Right lobe of liver (tissue), 6 donors: ENCODE results near the gene ADAM23. TPM values are rescaled to one million over a fixed set of nuclear protein-coding genes. Genes with fewer than 3 reads are reported as not detected.

Experiments used
- ATAC-seq, 4 donors: fragments of 200-7000 bp; cut with Tn5 transposase; one replicate each; pipeline ENCODE4 v1.9.1; 2020; ENCODE audit warnings: mild to moderate bottlenecking in 4 of 4, moderate library complexity in 4 of 4
- DNase-seq, 3 donors: peaks; one replicate each; pipeline ENCODE4 v3.0.0-alpha.2; 2020
- H3K27ac ChIP-seq, 3 donors: fragments of 200-600 bp; one replicate each; pipeline ENCODE4 v1.8.0; 2022
- H3K27me3 ChIP-seq, 2 donors: fragments of 200-600 bp; one replicate each; pipeline ENCODE4 v1.8.0; 2022
- H3K36me3 ChIP-seq, 4 donors: fragments of 200-600 bp; sonication (generic) in 1 of 4; one replicate each; pipeline versions ENCODE4 v1.5.1 to v1.8.0; 2017 to 2022; ENCODE audit warnings: control low read depth in 1 of 4
- H3K4me1 ChIP-seq, 4 donors: fragments of 200-600 bp; sonication (generic) in 1 of 4; one replicate each; pipeline versions ENCODE4 v1.5.1 to v1.8.0; 2017 to 2022; ENCODE audit warnings: control low read depth in 1 of 4
- H3K4me3 ChIP-seq, 3 donors: fragments of 200-600 bp; one replicate each; pipeline ENCODE4 v1.8.0; 2022
- H3K9me3 ChIP-seq, 4 donors: fragments of 200-600 bp; sonication (generic) in 1 of 4; one replicate each; pipeline versions ENCODE4 v1.5.1 to v1.8.0; 2017 to 2022; ENCODE audit warnings: control low read depth in 1 of 4
- CTCF ChIP-seq, 4 donors: fragments of 200-600 bp in 3 of 4; fragments of 450-650 bp in 1 of 4; IDR thresholded peaks; one replicate each; pipeline versions ENCODE4 v1.5.1 to v1.8.0; 2016 to 2022; ENCODE audit warnings: antibody characterized with exemption in 4 of 4, mild to moderate bottlenecking in 2 of 4
- POLR2A ChIP-seq: fragments of 450-650 bp; IDR thresholded peaks from one replicate; pipeline ENCODE4 v1.6.1; 2017; ENCODE audit warnings: antibody characterized with exemption, mild to moderate bottlenecking
- WGBS: methylation state at CpG from one replicate; pipeline ENCODE4 v1.1.6; 2018; ENCODE audit warnings: low coverage, low lambda C conversion rate; ENCODE audit not compliant: insufficient coverage; ENCODE audit errors: missing lambda C conversion rate; 5-methylcytosine and 5-hydroxymethylcytosine counted together
- intact Hi-C, 2 donors: fragments of 100-400 bp; cut with DNase I; formaldehyde crosslinking; loops; one replicate each; pipeline versions ENCODE4 v1.11.2 to v1.14.1; 2022
- total RNA-seq, 6 experiments: library from RNA; depleted of rRNA in 2 of 6; stranded (reverse); fragments of >200 nt in 2 of 6; fragmentation: NEBNext Ultra II Directional in 3 of 6; extraction: Animal tissue kit (Norgen Biotek cat#: 25700) in 3 of 6; gene quantifications; one replicate each; pipeline versions ENCODE4 v1.1.0 to v1.2.4, GENCODE V29; 2016 to 2023
- donor health status: DM: no; HTN: yes; CAD: no.
- donor health status: DM: no; HTN: no; CAD: no.
- donor health status: DM: no; HTN: no; CAD: no.
- donor health status: DM: no; HTN: yes; CAD: no.
- donor health status: DM: no; HTN: yes; CAD: no.

The ADAM23 gene
- total RNA-seq, 6 experiments from 2014 or later: under 0.01 to 0.26 (median 0.09) TPM; not detected in 2

DNA sequence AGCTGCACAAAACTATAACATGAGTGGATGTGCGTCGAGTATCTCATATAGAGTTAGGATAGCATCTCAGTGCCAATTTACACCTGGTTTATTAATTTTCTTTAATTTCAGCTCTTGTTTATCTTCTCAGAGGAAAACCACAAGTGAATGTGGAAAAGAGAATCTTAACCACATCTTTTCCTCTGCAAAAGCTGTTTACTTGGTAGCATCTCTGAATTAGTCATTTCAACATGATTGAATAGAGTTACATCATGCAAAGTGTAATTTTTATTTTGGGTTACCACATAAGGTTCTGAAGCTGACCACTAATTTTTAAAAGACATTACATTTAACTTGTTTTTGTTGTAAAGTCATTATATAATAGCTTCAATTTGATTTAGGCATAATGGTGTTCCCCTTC lies 115.2 kb downstream of the ADAM23 start:
- Histone ChIP-seq H3K36me3 (no peaks in the 10 kb centered on the region), H3K4me1 (no peaks in the 10 kb centered on the region), H3K9me3 (no peaks in the 10 kb centered on the region), H3K27ac (no peak overlapping the region), H3K27me3 (no peaks in the 10 kb centered on the region), H3K4me3 (no peak overlapping the region)
- WGBS: 69% methylated on average over 2 of the region's 2 CpGs
- ATAC-seq: no peak
- TF ChIP-seq POLR2A (no peak), CTCF (IDR thresholded peaks at IDR 0.05) (no peak)
- no peak for DNase-seq
- intact Hi-C loops: no loop called here

- Histone ChIP-seq H3K36me3 (no peaks in the 10 kb centered on the region), H3K27ac (no peak overlapping the region), H3K27me3 (no peaks in the 10 kb centered on the region), H3K4me3 (no peak overlapping the region), H3K9me3 (no peaks in the 10 kb centered on the region), H3K4me1 (no peaks in the 10 kb centered on the region)
- 100% methylated on average over 1 of the region's 1 CpG for WGBS
- intact Hi-C loops: no loop called here
- no peak for DNase-seq
- ATAC-seq: no peak
- TF ChIP-seq CTCF (IDR thresholded peaks at IDR 0.05) (no peak), POLR2A (no peak)
Measured at GRCh38 chr2:206561962-206562361, 118.6 kb downstream of the ADAM23 start.

DNA sequence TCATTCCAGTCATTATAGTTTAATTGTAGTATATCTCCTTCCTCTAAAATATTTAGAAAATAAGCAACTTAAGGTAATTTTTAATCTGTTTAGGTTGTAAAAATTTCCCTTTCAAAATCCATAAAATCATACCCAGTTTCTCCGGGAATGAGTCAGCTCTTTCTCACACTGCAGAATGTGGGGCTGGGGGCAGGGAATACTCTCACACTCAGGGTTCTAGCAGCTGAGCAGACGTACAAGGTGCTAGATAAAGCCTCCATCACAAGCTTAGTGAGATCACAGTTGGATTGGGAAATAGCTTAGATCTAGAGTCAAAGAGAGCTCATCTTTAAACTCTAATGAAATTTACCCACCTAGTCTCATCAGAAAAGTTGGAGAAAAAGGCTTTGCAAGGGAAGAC lies 119.0 kb downstream of the ADAM23 start:
- Histone ChIP-seq H3K36me3 (no peaks in the 10 kb centered on the region), H3K27me3 (no peaks in the 10 kb centered on the region), H3K4me1 (no peaks in the 10 kb centered on the region), H3K27ac (no peak overlapping the region), H3K9me3 (no peaks in the 10 kb centered on the region), H3K4me3 (no peak overlapping the region)
- no peak for ATAC-seq
- intact Hi-C loops: no loop called here
- TF ChIP-seq POLR2A (no peak), CTCF (IDR thresholded peaks at IDR 0.05) (no peak)
- no peak for DNase-seq
- WGBS: 53% methylated on average over 2 of the region's 2 CpGs

GRCh38 chr2:206563374-206563773 lies 120.0 kb downstream of the ADAM23 start:
- H3K9me3 ChIP-seq: no peaks in the 10 kb centered on the region
- intact Hi-C loops: no loop called here
- no peak overlapping the region for H3K27ac ChIP-seq
- no peak for ATAC-seq
- no peak overlapping the region for H3K4me3 ChIP-seq
- TF ChIP-seq POLR2A: no peak
- TF ChIP-seq CTCF (IDR thresholded peaks at IDR 0.05): no peak
- DNase-seq: no peak
- no peaks in the 10 kb centered on the region for H3K27me3 ChIP-seq
- 33% methylated on average over 2 of the region's 2 CpGs for WGBS
- H3K36me3 ChIP-seq: no peaks in the 10 kb centered on the region
- no peaks in the 10 kb centered on the region for H3K4me1 ChIP-seq

DNA sequence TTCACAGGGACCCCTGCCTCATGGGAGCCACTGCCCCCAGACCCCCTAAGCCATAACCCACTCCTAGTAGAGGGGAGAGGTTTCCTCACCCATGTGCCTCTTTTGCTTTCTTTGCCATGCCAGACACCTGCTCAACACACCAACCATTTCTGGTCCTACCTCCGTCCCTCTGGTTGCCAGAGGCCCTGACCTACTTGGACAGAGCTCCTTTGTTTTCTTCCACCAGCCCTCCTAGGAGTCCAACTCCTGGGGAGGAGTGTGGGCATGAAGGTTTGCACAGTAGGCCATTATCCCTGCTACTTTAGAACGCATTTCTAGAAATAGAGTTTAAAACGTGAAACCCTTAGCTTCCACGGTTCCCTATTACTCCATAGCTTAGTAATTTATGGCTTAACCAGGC lies 122.3 kb downstream of the ADAM23 start:
- no peak overlapping the region for H3K4me3 ChIP-seq
- no peaks in the 10 kb centered on the region for H3K9me3 ChIP-seq
- intact Hi-C loops: no loop called here
- H3K27ac ChIP-seq: no peak overlapping the region
- H3K27me3 ChIP-seq: no peaks in the 10 kb centered on the region
- no peaks in the 10 kb centered on the region for H3K4me1 ChIP-seq
- H3K36me3 ChIP-seq: no peaks in the 10 kb centered on the region
- DNase-seq: no peak
- no peak for ATAC-seq
- 77% methylated on average over 4 of the region's 4 CpGs for whole genome bisulfite sequencing
- TF ChIP-seq CTCF (IDR thresholded peaks at IDR 0.05) (no peak), POLR2A (no peak)
